NCI-H2196 treated with DMSO at 0.1 percent for 48 hours (cell line): Measurements from ENCODE around the gene ADAM12.

ENCODE experiments used
- DNase-seq: peaks from one replicate; lab custom pipeline; 2025; ENCODE audit not compliant: unreplicated experiment; lab: John Stamatoyannopoulos, UW

ADAM12 gene

GRCh38 chr10:126090911-126091728 is 297.2 kb downstream of the ADAM12 start:
- DNase-seq, result no peak

DNA sequence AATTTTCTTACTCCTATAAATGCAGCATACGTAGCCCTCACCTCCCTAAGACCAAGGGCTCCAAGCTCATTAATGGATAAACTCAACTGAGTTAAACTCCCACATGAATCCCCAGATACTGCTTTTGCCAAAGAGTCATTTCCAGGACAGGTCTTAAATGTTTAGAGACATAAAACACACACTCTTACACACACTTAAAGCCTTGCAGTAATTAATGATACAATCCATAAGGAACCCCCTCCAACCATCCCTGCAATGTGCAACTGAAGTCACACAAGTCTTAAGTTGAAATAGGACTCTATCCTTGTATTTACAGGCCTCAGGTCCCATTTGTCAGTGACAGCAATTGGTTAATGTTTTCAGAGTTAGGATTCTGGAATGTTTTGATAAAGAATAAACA is 297.8 kb downstream of the ADAM12 start:
- no peak for DNase-seq

GRCh38 chr10:126087796-126088505 is 300.3 kb downstream of the ADAM12 start:
- no peak for DNase-seq

DNA sequence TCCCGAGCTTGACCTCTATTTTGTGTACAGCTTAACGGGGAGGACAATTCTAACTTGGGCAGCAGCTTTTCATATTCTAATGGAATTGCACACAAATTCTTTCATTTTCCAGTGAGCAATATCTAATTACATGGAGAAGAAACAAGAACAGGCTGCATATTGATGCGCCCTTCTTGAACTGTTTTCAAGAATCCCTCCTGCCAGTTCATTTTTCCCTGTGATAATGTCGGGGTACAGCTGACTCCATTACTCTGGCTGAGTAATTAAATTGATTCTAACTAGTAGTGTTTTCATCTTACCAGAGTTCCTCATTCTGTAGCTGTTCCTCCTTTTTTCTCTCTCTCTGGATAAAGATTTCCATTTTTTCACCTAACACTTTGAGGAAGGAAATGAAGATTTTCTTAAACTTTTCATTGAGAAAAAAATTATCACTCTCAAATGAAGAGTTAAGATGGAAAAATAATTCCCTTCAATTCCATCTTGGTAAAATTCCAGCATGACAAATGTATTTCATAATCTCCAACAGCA is 301.1 kb downstream of the ADAM12 start:
- no peak for DNase-seq

DNA sequence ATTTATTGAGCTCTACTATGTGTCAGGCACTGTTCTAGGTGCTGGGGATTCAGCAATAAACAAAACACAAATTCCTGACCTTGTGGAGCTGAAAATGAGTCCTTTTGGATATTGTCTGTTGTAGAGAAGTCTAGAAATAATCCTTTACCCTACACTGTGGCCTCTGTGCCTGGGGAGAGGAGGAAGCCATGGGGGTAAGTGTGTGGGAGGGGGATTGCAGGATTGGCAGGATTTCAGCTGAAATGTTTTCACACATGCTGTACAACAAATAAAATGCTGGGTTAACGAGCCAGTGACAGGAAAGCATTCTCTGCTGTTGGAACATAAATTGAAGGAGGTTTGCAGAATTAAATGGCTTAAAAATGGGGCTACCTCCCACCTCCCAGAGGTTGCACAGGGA is 302.5 kb downstream of the ADAM12 start:
- no peak for DNase-seq

DNA sequence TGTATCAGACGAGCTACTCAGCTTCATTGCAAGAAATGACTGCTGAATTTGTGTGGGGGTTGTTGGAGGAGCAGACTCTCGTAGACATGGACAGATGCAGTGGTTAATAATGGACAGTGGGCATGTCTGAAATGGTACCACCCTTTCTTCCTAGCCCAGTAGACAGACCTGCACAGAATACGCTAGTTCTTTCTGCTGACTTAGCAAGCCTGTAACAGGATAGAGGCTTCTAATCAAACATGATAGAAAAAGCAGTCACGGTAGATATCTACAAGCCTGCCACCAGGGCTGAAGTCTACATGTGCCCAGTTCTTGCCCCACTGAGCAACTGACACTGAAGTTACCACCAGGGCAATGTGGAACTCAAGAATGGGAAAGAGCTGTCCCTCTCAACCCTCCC is 303.9 kb downstream of the ADAM12 start:
- no peak for DNase-seq

DNA sequence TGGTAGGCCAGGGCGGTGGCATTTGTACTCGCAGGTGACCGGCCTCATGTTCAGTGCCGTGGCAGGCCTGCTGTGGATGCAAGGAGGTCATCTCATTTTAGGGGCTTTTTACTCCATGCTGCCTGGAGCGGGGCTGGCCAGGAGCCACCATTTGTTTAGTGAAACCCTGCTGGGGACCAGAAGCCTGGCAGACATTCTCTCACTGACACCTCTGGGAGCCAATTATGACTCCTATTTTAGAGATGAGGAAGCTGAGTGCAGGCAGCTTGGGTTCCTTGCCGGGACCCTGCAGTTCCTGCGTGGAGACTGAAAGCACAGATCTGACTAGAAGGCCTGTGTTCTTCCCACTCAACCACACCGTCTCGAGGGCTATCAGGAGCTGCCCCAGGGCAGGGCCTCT is 305.3 kb downstream of the ADAM12 start:
- DNase-seq, result no peak

DNA sequence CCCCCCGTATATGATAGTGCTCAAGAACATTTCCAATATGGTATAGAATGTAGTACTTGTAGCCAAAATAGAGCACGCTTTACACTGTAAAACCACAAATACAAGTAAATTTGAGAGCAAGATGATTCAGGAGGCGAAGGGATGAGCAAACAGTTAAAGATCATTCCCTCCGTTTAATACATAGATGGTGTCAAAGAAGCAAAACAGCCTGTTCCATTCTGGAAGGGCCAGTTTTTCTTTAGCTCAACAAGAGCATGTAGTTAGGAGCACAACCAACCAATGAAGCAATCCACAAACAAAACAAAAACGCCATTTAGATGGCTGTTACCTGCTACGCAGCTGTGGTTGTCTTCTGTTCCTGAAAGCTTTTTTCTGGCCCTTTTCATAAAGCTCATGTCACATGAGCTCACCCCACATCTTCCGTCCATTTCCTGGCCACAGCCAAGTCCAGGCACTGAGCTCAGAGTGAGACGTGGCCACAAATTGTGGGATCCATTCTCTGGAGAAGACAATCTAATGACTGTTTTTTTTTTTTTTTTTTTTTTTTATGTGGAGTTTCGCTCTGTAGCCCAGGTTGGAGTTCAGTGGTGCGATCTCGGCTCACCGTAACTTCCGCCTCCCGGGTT is 306.3 kb downstream of the ADAM12 start:
- DNase-seq, result no peak

DNA sequence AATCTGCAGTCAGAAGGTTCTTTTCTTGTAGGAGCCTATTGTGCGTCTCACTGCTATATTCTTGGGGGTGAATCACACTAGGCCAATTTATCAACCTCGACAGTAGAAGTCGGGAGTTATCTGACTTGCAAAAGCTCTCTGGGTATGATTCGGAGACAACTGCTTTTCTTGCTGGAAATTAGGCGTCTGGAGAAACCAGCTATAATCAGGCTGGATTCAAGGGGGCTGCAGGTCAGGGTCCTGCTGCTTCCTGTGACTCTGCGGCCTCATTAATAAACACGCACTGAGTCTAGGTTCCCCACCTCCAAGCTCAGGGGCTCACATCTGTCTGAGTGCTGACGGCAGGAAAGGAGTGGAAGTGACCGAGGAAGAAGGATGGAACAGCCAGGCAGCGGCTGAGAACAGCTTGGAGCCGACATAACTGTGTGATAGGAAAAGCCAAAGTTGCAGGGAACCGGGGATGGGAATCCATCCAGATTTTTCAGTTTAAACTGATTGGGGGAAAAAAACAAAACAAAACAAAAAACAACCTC is 307.3 kb downstream of the ADAM12 start:
- no peak for DNase-seq

DNA sequence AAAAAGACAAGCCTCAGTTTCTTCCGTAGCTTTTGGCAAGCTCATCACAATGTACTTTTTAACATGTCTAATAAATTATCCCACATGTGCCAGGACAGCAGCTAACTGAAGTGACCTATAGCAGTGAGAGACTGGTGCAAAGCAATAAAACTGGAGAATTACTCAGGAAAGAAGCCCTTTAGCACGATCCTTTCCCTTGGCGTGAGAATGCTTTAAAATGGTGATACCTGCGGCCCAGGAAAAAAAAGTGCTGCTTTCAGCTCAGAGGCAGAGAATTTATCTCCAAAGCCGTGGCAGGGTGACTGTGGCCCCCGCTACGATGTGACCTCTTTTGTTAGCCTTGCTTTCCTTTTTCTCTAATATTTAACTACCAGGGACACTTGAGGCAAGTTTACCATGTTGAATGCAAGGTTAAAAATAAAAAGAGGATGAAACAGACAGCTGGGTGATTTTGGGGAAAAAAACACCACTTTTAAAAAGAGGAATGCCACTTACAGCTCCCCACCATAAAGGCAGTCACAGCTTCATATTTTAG is 307.9 kb downstream of the ADAM12 start:
- DNase-seq, result no peak

DNA sequence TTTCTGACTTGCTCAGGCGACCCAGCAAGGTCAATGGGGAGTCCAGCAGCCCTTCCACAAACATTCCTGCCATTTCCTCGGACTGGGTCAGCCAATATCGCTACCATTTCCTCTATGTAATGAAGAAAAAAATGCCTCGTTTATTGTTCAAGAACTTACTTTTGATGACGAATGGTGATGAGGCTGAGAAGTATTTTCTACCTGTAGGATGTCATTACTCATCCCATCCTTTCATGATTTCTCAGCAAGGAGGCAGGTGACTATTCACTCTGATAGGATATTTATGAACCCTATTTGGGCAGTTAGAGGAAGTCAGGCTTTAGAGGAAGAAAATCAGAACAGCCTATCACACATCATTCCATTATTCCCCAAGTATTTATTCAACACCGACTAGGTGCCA is 313.3 kb downstream of the ADAM12 start:
- DNase-seq, result no peak

DNA sequence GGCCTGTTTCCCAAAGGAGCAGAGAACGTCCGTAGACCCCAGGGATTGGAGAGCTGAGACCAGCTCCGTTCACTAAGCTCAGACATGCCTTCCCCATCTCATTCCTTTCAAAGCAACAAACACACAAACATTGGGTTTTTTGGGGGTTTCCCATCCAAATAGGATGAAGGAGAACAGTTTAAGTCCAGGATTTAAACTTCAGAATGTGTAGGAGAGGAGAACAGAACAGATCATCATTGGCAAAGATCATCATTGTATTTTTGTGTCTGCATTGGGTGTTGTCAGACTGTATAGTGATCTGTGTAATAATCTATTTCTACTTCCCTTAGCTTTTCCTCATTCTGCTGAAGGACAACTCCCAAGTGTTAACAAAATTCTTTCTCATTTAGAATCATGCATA is 314.0 kb downstream of the ADAM12 start:
- DNase-seq, result no peak

DNA sequence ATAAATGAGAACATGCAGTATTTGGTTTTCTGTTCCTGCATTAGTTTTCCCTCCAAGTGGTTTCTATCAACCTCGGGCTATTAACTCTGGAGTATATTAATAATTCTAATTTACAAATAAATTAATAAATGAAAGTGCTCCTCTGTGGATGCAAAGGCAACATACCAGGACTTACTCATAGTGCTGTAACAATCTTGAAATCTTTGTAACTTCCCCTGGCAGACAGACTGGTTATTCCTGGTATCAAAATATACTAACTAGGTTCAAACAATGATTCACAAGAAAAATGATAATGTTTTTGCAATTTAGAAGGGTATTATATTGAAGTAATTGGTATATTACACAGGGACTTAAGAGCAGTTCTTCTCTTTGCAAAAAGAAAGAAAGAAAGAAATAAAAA is 314.7 kb downstream of the ADAM12 start:
- no peak for DNase-seq

GRCh38 chr10:126072622-126073021 is 315.7 kb downstream of the ADAM12 start:
- DNase-seq, result no peak

GRCh38 chr10:126070476-126071215 is 317.6 kb downstream of the ADAM12 start:
- DNase-seq, result no peak

- no peak for DNase-seq
These were observed 320.0 kb downstream of the ADAM12 start for GRCh38 chr10:126068322-126068721.

GRCh38 chr10:126066456-126066855 is 321.8 kb downstream of the ADAM12 start:
- no peak for DNase-seq

DNA sequence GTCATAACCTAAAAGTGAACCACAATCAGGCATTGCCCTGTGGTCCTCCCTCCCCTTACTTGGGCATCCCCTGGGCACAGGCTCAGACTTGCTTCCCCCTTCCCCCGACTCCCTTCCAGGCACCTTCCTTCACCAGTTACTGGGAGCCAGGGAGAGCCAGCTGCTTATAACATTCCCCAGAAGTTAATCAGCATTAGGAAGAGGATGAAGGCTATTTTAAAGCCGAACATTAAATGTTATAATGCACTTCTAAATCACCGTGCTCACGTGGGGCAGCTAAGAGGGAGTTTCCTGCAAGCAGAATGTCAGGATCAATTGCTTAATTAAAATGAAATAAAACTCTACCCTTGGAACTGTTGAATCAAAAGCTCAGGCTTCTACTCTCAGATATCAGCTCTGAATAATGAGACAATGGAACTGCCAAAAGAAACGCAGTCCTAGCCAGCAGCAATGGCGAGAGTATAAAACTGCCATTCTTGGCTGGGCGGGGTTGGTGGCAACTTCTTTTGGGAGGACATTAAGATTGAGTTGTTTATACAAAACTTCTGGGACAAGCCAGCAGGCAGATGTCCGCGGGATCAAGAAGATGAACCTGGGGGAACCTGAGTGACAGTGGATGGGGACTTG is 322.4 kb downstream of the ADAM12 start:
- DNase-seq, result no peak

GRCh38 chr10:126064512-126064911 is 323.8 kb downstream of the ADAM12 start:
- DNase-seq, result no peak

- DNase-seq, result no peak
These were observed 324.9 kb downstream of the ADAM12 start for GRCh38 chr10:126063353-126063791.
